ENCODE results near the gene ERN1. TPM values are rescaled to one million over a fixed set of nuclear protein-coding genes. Genes with fewer than 3 reads are reported as not detected.

Gene ERN1
- total RNA-seq, 1 experiment from 2014 or later: 6.5 TPM

- no peaks in the 10 kb centered on the region for H3K9me3 Mint-ChIP-seq
- ATAC-seq (no peak), DNase-seq (ENCODE audit: low spot score) (no peak)
- POLR2A ChIA-PET: no interaction called here
- peaks cover 15% of the 10 kb centered on the region for H3K4me1 Mint-ChIP-seq
- no peaks in the 10 kb centered on the region for H3K27me3 Mint-ChIP-seq (ENCODE audit: low read depth)
- no peaks in the 10 kb centered on the region for H3K36me3 Mint-ChIP-seq
- TF ChIP-seq NFYB (CRISPR knock-in tag; conservative IDR thresholded peaks at IDR 0.05; ENCODE audit: low read depth): no peak
- TF ChIP-seq, protein P1, sequence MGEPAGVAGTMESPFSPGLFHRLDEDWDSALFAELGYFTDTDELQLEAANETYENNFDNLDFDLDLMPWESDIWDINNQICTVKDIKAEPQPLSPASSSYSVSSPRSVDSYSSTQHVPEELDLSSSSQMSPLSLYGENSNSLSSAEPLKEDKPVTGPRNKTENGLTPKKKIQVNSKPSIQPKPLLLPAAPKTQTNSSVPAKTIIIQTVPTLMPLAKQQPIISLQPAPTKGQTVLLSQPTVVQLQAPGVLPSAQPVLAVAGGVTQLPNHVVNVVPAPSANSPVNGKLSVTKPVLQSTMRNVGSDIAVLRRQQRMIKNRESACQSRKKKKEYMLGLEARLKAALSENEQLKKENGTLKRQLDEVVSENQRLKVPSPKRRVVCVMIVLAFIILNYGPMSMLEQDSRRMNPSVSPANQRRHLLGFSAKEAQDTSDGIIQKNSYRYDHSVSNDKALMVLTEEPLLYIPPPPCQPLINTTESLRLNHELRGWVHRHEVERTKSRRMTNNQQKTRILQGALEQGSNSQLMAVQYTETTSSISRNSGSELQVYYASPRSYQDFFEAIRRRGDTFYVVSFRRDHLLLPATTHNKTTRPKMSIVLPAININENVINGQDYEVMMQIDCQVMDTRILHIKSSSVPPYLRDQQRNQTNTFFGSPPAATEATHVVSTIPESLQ (CRISPR knock-in tag; IDR thresholded peaks at IDR 0.05): no peak
- TF ChIP-seq ZNF281 (CRISPR knock-in tag; IDR thresholded peaks at IDR 0.05): no peak
- TF ChIP-seq TCF7 (CRISPR knock-in tag; IDR thresholded peaks at IDR 0.05; ENCODE audit: low read depth): no peak
- TF ChIP-seq, protein P2, sequence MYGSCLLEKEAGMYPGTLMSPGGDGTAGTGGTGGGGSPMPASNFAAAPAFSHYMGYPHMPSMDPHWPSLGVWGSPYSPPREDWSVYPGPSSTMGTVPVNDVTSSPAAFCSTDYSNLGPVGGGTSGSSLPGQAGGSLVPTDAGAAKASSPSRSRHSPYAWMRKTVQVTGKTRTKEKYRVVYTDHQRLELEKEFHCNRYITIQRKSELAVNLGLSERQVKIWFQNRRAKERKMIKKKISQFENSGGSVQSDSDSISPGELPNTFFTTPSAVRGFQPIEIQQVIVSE (CRISPR knock-in tag; IDR thresholded peaks at IDR 0.05; ENCODE audit: borderline replicate concordance): no peak
- no peak for TF ChIP-seq EMX1 (CRISPR knock-in tag; IDR thresholded peaks at IDR 0.05)
- no peak for TF ChIP-seq OVOL2 (CRISPR knock-in tag; IDR thresholded peaks at IDR 0.05; ENCODE audit: borderline replicate concordance)
- TF ChIP-seq IRF2 (CRISPR knock-in tag; IDR thresholded peaks at IDR 0.05; ENCODE audit: borderline replicate concordance, low read depth): no peak
- TF ChIP-seq HMGXB4 (CRISPR knock-in tag; IDR thresholded peaks at IDR 0.05): no peak
- no peak overlapping the region; the same call in 1 of the 2 replicates for H3K27ac Mint-ChIP-seq
- CTCF ChIA-PET: interaction anchor here (1.4 to 2.9 kb wide), 4 partner anchors 11 to 81 kb away, joined by 3 to 14 read pairs (median 6); no protein-coding TSS in a partner anchor
- no peak overlapping the region for H3K4me3 Mint-ChIP-seq
Observed at GRCh38 chr17:64053101-64053500, 76.8 kb downstream of the ERN1 start.

GRCh38 chr17:64051153-64051552 lies 78.8 kb downstream of the ERN1 start:
- no peak overlapping the region for H3K27ac Mint-ChIP-seq
- no peak for DNase-seq (ENCODE audit: low spot score)
- H3K9me3 Mint-ChIP-seq: no peaks in the 10 kb centered on the region
- no peak for TF ChIP-seq NFE2L1 (CRISPR knock-in tag; IDR thresholded peaks at IDR 0.05)
- TF ChIP-seq IRF2 (CRISPR knock-in tag; IDR thresholded peaks at IDR 0.05; ENCODE audit: borderline replicate concordance, low read depth): no peak
- no peak for TF ChIP-seq ZBTB21 (CRISPR knock-in tag; IDR thresholded peaks at IDR 0.05; ENCODE audit: borderline replicate concordance)
- no peak for TF ChIP-seq ZNF416 (CRISPR knock-in tag; IDR thresholded peaks at IDR 0.05)
- TF ChIP-seq MLX (CRISPR knock-in tag; IDR thresholded peaks at IDR 0.05): no peak
- TF ChIP-seq, protein P3, sequence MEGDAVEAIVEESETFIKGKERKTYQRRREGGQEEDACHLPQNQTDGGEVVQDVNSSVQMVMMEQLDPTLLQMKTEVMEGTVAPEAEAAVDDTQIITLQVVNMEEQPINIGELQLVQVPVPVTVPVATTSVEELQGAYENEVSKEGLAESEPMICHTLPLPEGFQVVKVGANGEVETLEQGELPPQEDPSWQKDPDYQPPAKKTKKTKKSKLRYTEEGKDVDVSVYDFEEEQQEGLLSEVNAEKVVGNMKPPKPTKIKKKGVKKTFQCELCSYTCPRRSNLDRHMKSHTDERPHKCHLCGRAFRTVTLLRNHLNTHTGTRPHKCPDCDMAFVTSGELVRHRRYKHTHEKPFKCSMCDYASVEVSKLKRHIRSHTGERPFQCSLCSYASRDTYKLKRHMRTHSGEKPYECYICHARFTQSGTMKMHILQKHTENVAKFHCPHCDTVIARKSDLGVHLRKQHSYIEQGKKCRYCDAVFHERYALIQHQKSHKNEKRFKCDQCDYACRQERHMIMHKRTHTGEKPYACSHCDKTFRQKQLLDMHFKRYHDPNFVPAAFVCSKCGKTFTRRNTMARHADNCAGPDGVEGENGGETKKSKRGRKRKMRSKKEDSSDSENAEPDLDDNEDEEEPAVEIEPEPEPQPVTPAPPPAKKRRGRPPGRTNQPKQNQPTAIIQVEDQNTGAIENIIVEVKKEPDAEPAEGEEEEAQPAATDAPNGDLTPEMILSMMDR (IDR thresholded peaks at IDR 0.05): no peak
- TF ChIP-seq CREM (CRISPR knock-in tag; IDR thresholded peaks at IDR 0.05): no peak
- TF ChIP-seq NR1H2 (CRISPR knock-in tag; IDR thresholded peaks at IDR 0.05): no peak
- TF ChIP-seq HMGA2 (CRISPR knock-in tag; IDR thresholded peaks at IDR 0.05): no peak
- no peak for ATAC-seq
- POLR2A ChIA-PET: no interaction called here
- H3K4me3 Mint-ChIP-seq: no peak overlapping the region
- H3K36me3 Mint-ChIP-seq: no peaks in the 10 kb centered on the region
- CTCF ChIA-PET: interaction anchor here (2.2 to 2.3 kb wide), 2 partner anchors 13 to 22 kb away, joined by 8 read pairs; no protein-coding TSS in a partner anchor
- H3K4me1 Mint-ChIP-seq: peaks cover 5% of the 10 kb centered on the region
- H3K27me3 Mint-ChIP-seq (ENCODE audit: low read depth): no peaks in the 10 kb centered on the region

Measured in WTC11 (cell line).